GM12878 (cell line): ENCODE data around the gene STK38. TPM values are rescaled to one million over a fixed set of nuclear protein-coding genes. Genes with fewer than 3 reads are reported as not detected.

Experiments used
- ATAC-seq: fragments of 200-7000 bp; cut with Tn5 transposase; 3 replicates; pipeline ENCODE4 v1.9.1; 2020; ENCODE audit warnings: mild to moderate bottlenecking, moderate library complexity
- BruUV-seq: library from RNA; stranded (reverse); fragments of 400-500 nt; replicated peaks from 2 replicates; lab custom pipeline; 2021; lab: Mats Ljungman, UMichigan
- CTCF ChIA-PET: fragments of 300-600 bp; sonication (Branson Sonifier 250); formaldehyde crosslinking; extraction: SDS; loops from one replicate; lab custom pipeline; 2021; ENCODE audit warnings: inconsistent platforms; lab: Yijun Ruan, JAX
- POLR2A ChIA-PET: fragments of 350-600 bp; formaldehyde crosslinking; extraction: SDS; loops from one replicate; lab custom pipeline; 2021; ENCODE audit warnings: inconsistent platforms; lab: Charles Lee
- RAD21 ChIA-PET: fragments of 300-600 bp; sonication (Branson Sonifier 250); formaldehyde crosslinking; loops from one replicate; lab custom pipeline; 2023; ENCODE audit warnings: antibody characterized with exemption; ENCODE audit not compliant: unreplicated experiment; lab: Charles Lee
- SMC1A ChIA-PET: fragments of 300-600 bp; sonication (Branson Sonifier 250); formaldehyde crosslinking; loops from one replicate; lab custom pipeline; 2023; ENCODE audit not compliant: unreplicated experiment, uncharacterized antibody; lab: Charles Lee
- DNase-seq: peaks from one replicate; pipeline ENCODE4 v3.0.0-alpha.2; 2011; ENCODE audit warnings: low read depth, low spot score
- FAIRE-seq: peaks from 3 replicates; lab custom pipeline; 2011; peaks lifted over from hg19 to GRCh38; lab: Jason Lieb, UNC
- H2AFZ ChIP-seq: 2 replicates; pipeline ENCODE4 v1.6.0; 2011; ENCODE audit warnings: low read depth, low read length, control low read depth; ENCODE audit not compliant: control insufficient read depth
- H3K27ac ChIP-seq: 2 replicates; pipeline ENCODE4 v1.5.1; 2011; ENCODE audit warnings: control low read depth; ENCODE audit not compliant: control insufficient read depth, insufficient read depth
- H3K27me3 ChIP-seq, 2 experiments: replicated peaks in 1 of 2; 2 replicates each; pipeline versions ENCODE4 v1.6.0 to v1.6.1; 2011; ENCODE audit warnings: low read length in 1 of 2; ENCODE audit not compliant: control insufficient read depth in 2 of 2, insufficient read depth in 2 of 2
- H3K36me3 ChIP-seq, 2 experiments: 2 replicates each; pipeline ENCODE4 v1.5.1; 2011; ENCODE audit warnings: low read length in 1 of 2; ENCODE audit not compliant: control insufficient read depth in 2 of 2, insufficient read depth in 2 of 2
- H3K4me1 ChIP-seq: 2 replicates; pipeline ENCODE4 v1.6.1; 2011; ENCODE audit warnings: mild to moderate bottlenecking, low read length, moderate library complexity, mixed read lengths; ENCODE audit not compliant: control insufficient read depth, insufficient read depth
- H3K4me2 ChIP-seq: 2 replicates; pipeline ENCODE4 v1.6.0; 2011; ENCODE audit warnings: control low read depth; ENCODE audit not compliant: control insufficient read depth, insufficient read depth
- H3K4me3 ChIP-seq: fragments of 200-600 bp; sonication (generic); 2 replicates; pipeline ENCODE4 v1.5.1; 2016
- H3K79me2 ChIP-seq: 2 replicates; pipeline ENCODE4 v1.6.0; 2011; ENCODE audit warnings: low read length; ENCODE audit not compliant: control insufficient read depth, insufficient read depth
- H3K9ac ChIP-seq: 2 replicates; pipeline ENCODE4 v1.8.0; 2011; ENCODE audit warnings: low read length, control low read depth, mixed read lengths; ENCODE audit not compliant: control insufficient read depth, insufficient read depth
- H3K9me3 ChIP-seq: replicated peaks from 3 replicates; pipeline ENCODE4 v1.5.1; 2011; ENCODE audit warnings: mild to moderate bottlenecking, low read length; ENCODE audit not compliant: control insufficient read depth, insufficient read depth
- H4K20me1 ChIP-seq: 2 replicates; pipeline ENCODE4 v1.6.0; 2011; ENCODE audit not compliant: control insufficient read depth, insufficient read depth
- CBX5 ChIP-seq: sonication (generic); IDR thresholded peaks from 2 replicates; pipeline ENCODE4 v1.6.1; 2016; ENCODE audit warnings: low read depth, moderate library complexity, mild to moderate bottlenecking, inconsistent platforms
- ESRRA ChIP-seq: IDR thresholded peaks from 2 replicates; pipeline ENCODE4 v1.6.1; 2012; ENCODE audit warnings: mild to moderate bottlenecking, low read length, improper control_type of control experiment
- HCFC1 ChIP-seq: fragments of 150-350 bp; IDR thresholded peaks from 2 replicates; pipeline ENCODE4 v1.6.1; 2014; ENCODE audit warnings: low read length
- JUND ChIP-seq: IDR thresholded peaks from 2 replicates; pipeline ENCODE4 v1.6.1; 2012; ENCODE audit warnings: low read depth, mild to moderate bottlenecking, low read length, improper control_type of control experiment, moderate library complexity
- KAT2A ChIP-seq: conservative IDR thresholded peaks from 2 replicates; pipeline ENCODE4 v1.6.1; 2011; ENCODE audit warnings: low read depth, low read length; ENCODE audit not compliant: control insufficient read depth
- MTA3 ChIP-seq: IDR thresholded peaks from 2 replicates; pipeline ENCODE4 v1.6.1; 2012; ENCODE audit warnings: low read length, inconsistent platforms, borderline replicate concordance
- MYB ChIP-seq: fragments of 150-350 bp; IDR thresholded peaks from 2 replicates; pipeline ENCODE4 v1.6.1; 2014; ENCODE audit warnings: mild to moderate bottlenecking, low read depth, low read length, borderline replicate concordance
- PRDM15 ChIP-seq: fragments of 450-650 bp; formaldehyde crosslinking; IDR thresholded peaks from 2 replicates; pipeline ENCODE4 v1.4.0; 2020; ENCODE audit warnings: mild to moderate bottlenecking, moderate library complexity
- SIX5 ChIP-seq: IDR thresholded peaks from 2 replicates; pipeline ENCODE4 v1.6.1; 2011; ENCODE audit warnings: mild to moderate bottlenecking, low read depth, low read length, moderate library complexity; ENCODE audit not compliant: severe bottlenecking
- TARDBP ChIP-seq: IDR thresholded peaks from 2 replicates; pipeline ENCODE4 v1.6.1; 2016; ENCODE audit warnings: borderline replicate concordance
- WRNIP1 ChIP-seq: IDR thresholded peaks from 2 replicates; pipeline ENCODE4 v1.6.1; 2011; ENCODE audit warnings: low read depth, low read length, improper control_type of control experiment, borderline replicate concordance
- WGBS: methylation state at CpG from one replicate; pipeline ENCODE4 v1.1.6; 2016; ENCODE audit warnings: low lambda C conversion rate; ENCODE audit not compliant: insufficient replicate concordance, insufficient coverage; ENCODE audit errors: missing lambda C conversion rate; 5-methylcytosine and 5-hydroxymethylcytosine counted together
- in situ Hi-C: fragments of 300-500 bp; cut with MboI; formaldehyde crosslinking; loops from 9 replicates; pipeline ENCODE4 v1.14.3; 2018; ENCODE audit warnings: mixed read lengths
- intact Hi-C: fragments of 100-400 bp; cut with micrococcal nuclease; formaldehyde crosslinking; loops from one replicate; pipeline ENCODE4 v1.14.2; 2022; ENCODE audit not compliant: unreplicated experiment
- polyA plus RNA-seq, 11 experiments: library from polyadenylated mRNA; depleted of rRNA in 4 of 11; unstranded in 6 of 11; stranded (reverse) in 5 of 11; fragments of >200 nt; fragmentation: Nextera tagmentation in 4 of 11; fragmentation: Illumina TruSeq in 1 of 11; extraction: Ambion mirVana in 4 of 11; extraction: Trizol in 1 of 11; gene quantifications; 1 replicate in 1 of 11; 2 replicates in 10 of 11; pipeline versions ENCODE4 v1.2.1 to v1.2.3, GENCODE V29; 2011 to 2016; ENCODE audit warnings: inconsistent platforms in 2 of 11, missing spikeins in 2 of 11, low read depth in 1 of 11
- total RNA-seq, 4 experiments: library from RNA; depleted of rRNA in 3 of 4; stranded (reverse); fragments of >200 nt in 3 of 4; fragmentation: Illumina TruSeq in 1 of 4; extraction: Trizol in 1 of 4; gene quantifications; 2 replicates each; pipeline versions ENCODE4 v1.2.1 to v1.2.3, GENCODE V29; 2013 to 2021
- TF ChIP-seq, protein P1 (sequence below): fragments of 450-650 bp; conservative IDR thresholded peaks from 2 replicates; pipeline ENCODE4 v1.6.1; 2017; ENCODE audit warnings: mild to moderate bottlenecking, moderate library complexity

STK38 gene
- total and polyA plus RNA-seq, 10 of the 15 experiments (the other 5 are each of a cell fraction or from before 2014, with no cell fraction given), result 4.1 to 18.7 (median 13.6) TPM

GRCh38 chr6:36469946-36470345 is 77.3 kb downstream of the STK38 start:
- H2AFZ ChIP-seq, result no peak overlapping the region
- ChIA-PET RAD21 (no interaction called here), POLR2A (interaction anchor here (1.3 to 1.5 kb wide), 2 partner anchors 9 to 13 kb away, joined by 3 read pairs; no protein-coding TSS in a partner anchor), SMC1A (interaction anchor here (1.5 kb wide), 1 partner anchor 10 kb away, joined by 4 read pairs; no protein-coding TSS in a partner anchor), CTCF (interaction anchor here (0.8 to 1.1 kb wide), 4 partner anchors 8 to 14 kb away, joined by 3 to 4 read pairs (median 3); no protein-coding TSS in a partner anchor)
- H3K36me3 ChIP-seq, result peaks cover 0 to 12% of the 10 kb centered on the region in 2 experiments; a peak in 2 of 4 replicates
- no peak overlapping the region for H3K4me3 ChIP-seq
- H3K9me3 ChIP-seq, result no peaks in the 10 kb centered on the region
- H3K79me2 ChIP-seq, result peaks cover 15% of the 10 kb centered on the region
- ATAC-seq (no peak), FAIRE-seq (no peak), DNase-seq (no peak)
- no peaks in the 10 kb centered on the region for H3K27me3 ChIP-seq
- H3K4me1 ChIP-seq, result peaks cover 4% of the 10 kb centered on the region
- BruUV-seq, result no TSS peak
- in situ Hi-C loops (no loop called here), intact Hi-C loops (no loop called here)
- 96% methylated on average over 3 of the region's 3 CpGs for WGBS
- no peaks in the 10 kb centered on the region; the same call in 1 of the 2 replicates for H4K20me1 ChIP-seq
- no peak overlapping the region for H3K4me2 ChIP-seq
- no peak overlapping the region for H3K27ac ChIP-seq
- TF ChIP-seq CBX5, result no peak
- TF ChIP-seq, protein P1, sequence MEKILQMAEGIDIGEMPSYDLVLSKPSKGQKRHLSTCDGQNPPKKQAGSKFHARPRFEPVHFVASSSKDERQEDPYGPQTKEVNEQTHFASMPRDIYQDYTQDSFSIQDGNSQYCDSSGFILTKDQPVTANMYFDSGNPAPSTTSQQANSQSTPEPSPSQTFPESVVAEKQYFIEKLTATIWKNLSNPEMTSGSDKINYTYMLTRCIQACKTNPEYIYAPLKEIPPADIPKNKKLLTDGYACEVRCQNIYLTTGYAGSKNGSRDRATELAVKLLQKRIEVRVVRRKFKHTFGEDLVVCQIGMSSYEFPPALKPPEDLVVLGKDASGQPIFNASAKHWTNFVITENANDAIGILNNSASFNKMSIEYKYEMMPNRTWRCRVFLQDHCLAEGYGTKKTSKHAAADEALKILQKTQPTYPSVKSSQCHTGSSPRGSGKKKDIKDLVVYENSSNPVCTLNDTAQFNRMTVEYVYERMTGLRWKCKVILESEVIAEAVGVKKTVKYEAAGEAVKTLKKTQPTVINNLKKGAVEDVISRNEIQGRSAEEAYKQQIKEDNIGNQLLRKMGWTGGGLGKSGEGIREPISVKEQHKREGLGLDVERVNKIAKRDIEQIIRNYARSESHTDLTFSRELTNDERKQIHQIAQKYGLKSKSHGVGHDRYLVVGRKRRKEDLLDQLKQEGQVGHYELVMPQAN, result no peak
- TF ChIP-seq TARDBP, result no peak
- TF ChIP-seq JUND, result no peak
- TF ChIP-seq MTA3, result no peak
- TF ChIP-seq PRDM15 (CRISPR knock-in tag), result no peak
- TF ChIP-seq HCFC1, result no peak
- no peak for TF ChIP-seq MYB
- TF ChIP-seq ESRRA, result no peak
- TF ChIP-seq WRNIP1, result no peak
- no peak for TF ChIP-seq SIX5
- TF ChIP-seq KAT2A, result no peak
- H3K9ac ChIP-seq, result no peak overlapping the region
